HepG2 (cell line): ENCODE results near the gene ROBO3. TPM values are rescaled to one million over a fixed set of nuclear protein-coding genes. Genes with fewer than 3 reads are reported as not detected.

ENCODE experiments used
- ADNP ChIP-seq: sonication (generic); formaldehyde crosslinking; IDR thresholded peaks from 2 replicates; pipeline ENCODE4 v1.4.0; 2020; ENCODE audit warnings: missing genetic modification reagents
- ATF6 ChIP-seq: sonication (generic); formaldehyde crosslinking; conservative IDR thresholded peaks from 2 replicates; pipeline ENCODE4 v1.4.0; 2020; ENCODE audit warnings: missing genetic modification reagents
- CHCHD3 ChIP-seq: sonication (generic); formaldehyde crosslinking; IDR thresholded peaks from 2 replicates; pipeline ENCODE4 v1.8.0; 2022; ENCODE audit warnings: mild to moderate bottlenecking, missing genetic modification reagents, moderate library complexity
- CHD4 ChIP-seq: fragments of 200-600 bp; sonication (generic); IDR thresholded peaks from 2 replicates; pipeline ENCODE4 v1.7.0; 2017; ENCODE audit warnings: mild to moderate bottlenecking, low read length, borderline replicate concordance
- ELF4 ChIP-seq: sonication (generic); formaldehyde crosslinking; IDR thresholded peaks from 2 replicates; pipeline ENCODE4 v1.5.0; 2020; ENCODE audit warnings: missing genetic modification reagents, mild to moderate bottlenecking, moderate library complexity, borderline replicate concordance
- EP300 ChIP-seq, 3 experiments: sonication (generic) in 1 of 3; formaldehyde crosslinking in 1 of 3; IDR thresholded peaks; 2 replicates each; pipeline versions ENCODE4 v1.5.1 to v1.6.1; 2011 to 2020; ENCODE audit warnings: low read depth in 2 of 3, low read length in 2 of 3, borderline replicate concordance in 1 of 3, improper control_type of control experiment in 1 of 3, mild to moderate bottlenecking in 1 of 3, missing genetic modification reagents in 1 of 3, moderate library complexity in 1 of 3
- MED8 ChIP-seq: sonication (generic); formaldehyde crosslinking; IDR thresholded peaks from 2 replicates; pipeline ENCODE4 v1.8.1; 2023; ENCODE audit warnings: mild to moderate bottlenecking, missing genetic modification reagents; ENCODE audit not compliant: insufficient replicate concordance
- MLXIP ChIP-seq: sonication (generic); formaldehyde crosslinking; IDR thresholded peaks from 2 replicates; pipeline ENCODE4 v1.9.0; 2021; ENCODE audit warnings: missing genetic modification reagents, borderline replicate concordance
- ZNF143 ChIP-seq: sonication (generic); formaldehyde crosslinking; IDR thresholded peaks from 2 replicates; pipeline ENCODE4 v1.4.0; 2020; ENCODE audit warnings: missing genetic modification reagents
- ZNF30 ChIP-seq: sonication (generic); formaldehyde crosslinking; IDR thresholded peaks from 2 replicates; pipeline ENCODE4 v1.5.0; 2020; ENCODE audit warnings: mild to moderate bottlenecking, missing genetic modification reagents
- ZNF362 ChIP-seq: sonication (generic); formaldehyde crosslinking; IDR thresholded peaks from 2 replicates; pipeline ENCODE4 v1.4.0; 2020; ENCODE audit warnings: missing genetic modification reagents, mild to moderate bottlenecking, borderline replicate concordance
- polyA plus RNA-seq, 8 experiments: library from polyadenylated mRNA; depleted of rRNA in 3 of 8; stranded (reverse) in 7 of 8; unstranded in 1 of 8; fragments of >200 nt; fragmentation: Illumina TruSeq in 4 of 8; extraction: Trizol in 4 of 8; gene quantifications; 2 replicates each; pipeline versions ENCODE4 v1.2.1 to v1.2.3, GENCODE V29; 2011 to 2016; ENCODE audit warnings: low read depth in 4 of 8, missing spikeins in 1 of 8, mixed read lengths in 1 of 8; ENCODE audit not compliant: insufficient read depth in 1 of 8
- total RNA-seq, 5 experiments: library from RNA; depleted of rRNA; stranded (reverse); fragments of >200 nt; fragmentation: Illumina TruSeq; extraction: Trizol; gene quantifications; 2 replicates each; pipeline ENCODE4 v1.2.3, GENCODE V29; 2016; ENCODE audit warnings: low read depth in 1 of 5
- TF ChIP-seq, protein P1 (sequence below): sonication (generic); formaldehyde crosslinking; IDR thresholded peaks from 2 replicates; pipeline ENCODE4 v1.5.0; 2020; ENCODE audit warnings: missing genetic modification reagents

Gene ROBO3
- total and polyA plus RNA-seq, 2 of the 13 experiments (the other 11 are each of a cell fraction or from before 2014, with no cell fraction given): 0.07 to 2.4 TPM

DNA sequence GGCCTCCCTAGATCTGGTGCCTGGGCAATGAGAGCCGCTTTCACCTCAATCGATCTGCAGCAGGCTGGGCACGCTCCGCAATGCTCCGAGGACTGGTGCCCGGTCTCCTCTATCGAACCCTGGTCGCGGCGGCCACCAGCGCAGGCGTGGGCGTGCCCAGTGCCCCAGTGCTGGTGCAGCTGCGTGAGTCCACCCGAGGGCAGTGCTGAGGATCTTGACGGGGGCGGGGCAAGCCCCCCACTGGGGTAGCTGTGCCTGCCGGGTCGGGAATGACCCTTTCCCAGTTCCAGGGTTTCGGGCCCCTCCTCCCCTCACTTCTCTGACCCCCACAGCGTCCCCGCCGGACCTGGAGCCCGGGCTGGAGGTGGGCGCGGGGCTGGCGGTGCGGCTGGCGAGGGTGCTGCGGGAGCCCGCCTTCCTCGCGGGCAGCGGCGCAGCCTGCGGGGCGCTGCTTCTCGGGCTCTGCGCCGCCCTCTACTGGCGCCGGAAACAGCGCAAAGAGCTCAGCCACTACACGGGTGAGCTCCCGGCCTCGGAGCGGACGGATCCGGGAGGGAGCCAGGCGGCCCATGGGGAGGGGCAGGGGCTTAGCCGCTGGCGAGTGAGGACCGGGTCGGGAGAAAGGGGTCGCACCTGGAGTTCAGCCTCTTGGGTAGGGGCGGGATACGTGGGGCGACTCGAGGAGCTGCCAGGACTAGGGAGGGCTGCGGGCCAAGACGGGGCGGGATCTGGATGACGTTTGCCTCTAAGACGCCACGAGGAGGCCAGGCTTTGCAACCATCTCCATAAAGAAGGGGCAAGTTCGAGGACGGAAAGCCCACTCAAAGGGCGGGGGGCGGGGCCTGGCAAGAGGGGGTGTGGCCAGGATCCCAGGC, 10.9 kb downstream of the ROBO3 start (continued):
- no peak for TF ChIP-seq EP300 (IDR thresholded peaks at IDR 0.05; ENCODE audit: low read depth in 2 of 2, low read length in 2 of 2)
- no peak for TF ChIP-seq EP300 (CRISPR knock-in tag; IDR thresholded peaks at IDR 0.05; ENCODE audit: borderline replicate concordance)
- no peak for TF ChIP-seq ATF6 (CRISPR knock-in tag)
- no peak for TF ChIP-seq ZNF143 (CRISPR knock-in tag)
- no peak for TF ChIP-seq MLXIP
- TF ChIP-seq CHD4: no peak
- TF ChIP-seq ZNF30 (CRISPR knock-in tag): no peak
- TF ChIP-seq ZNF362 (CRISPR knock-in tag): no peak
- no peak for TF ChIP-seq MED8
- TF ChIP-seq ELF4 (CRISPR knock-in tag): no peak
- 0 out of 2 replicates have a peak, but pooled peaks have one; percentile 46 for TF ChIP-seq CHCHD3 (CRISPR knock-in tag)
- TF ChIP-seq, protein P1, sequence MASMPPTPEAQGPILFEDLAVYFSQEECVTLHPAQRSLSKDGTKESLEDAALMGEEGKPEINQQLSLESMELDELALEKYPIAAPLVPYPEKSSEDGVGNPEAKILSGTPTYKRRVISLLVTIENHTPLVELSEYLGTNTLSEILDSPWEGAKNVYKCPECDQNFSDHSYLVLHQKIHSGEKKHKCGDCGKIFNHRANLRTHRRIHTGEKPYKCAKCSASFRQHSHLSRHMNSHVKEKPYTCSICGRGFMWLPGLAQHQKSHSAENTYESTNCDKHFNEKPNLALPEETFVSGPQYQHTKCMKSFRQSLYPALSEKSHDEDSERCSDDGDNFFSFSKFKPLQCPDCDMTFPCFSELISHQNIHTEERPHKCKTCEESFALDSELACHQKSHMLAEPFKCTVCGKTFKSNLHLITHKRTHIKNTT (CRISPR knock-in tag): no peak
- TF ChIP-seq ADNP (CRISPR knock-in tag): 0 out of 2 replicates have a peak, but pooled peaks have one; percentile 41
